Measurements from ENCODE around the gene ROR1.
A peak's percentile ranks its signal among the peaks of the same experiment; 100 is the strongest.
"Not testable (repeated sequence)": the region's sequence is repeated elsewhere in the genome, so short reads cannot be mapped to it uniquely, and the experiment has no call there.

The ROR1 gene

GRCh38 chr1:63822540-63822939, 48.7 kb downstream of the ROR1 start:
- H3K9me3 Mint-ChIP-seq, result peaks cover 7% of the 10 kb centered on the region
- no peaks in the 10 kb centered on the region for H3K27me3 Mint-ChIP-seq (ENCODE audit: low read depth)
- peaks cover 37% of the 10 kb centered on the region for H3K4me1 Mint-ChIP-seq
- H3K27ac Mint-ChIP-seq, result no peak overlapping the region
- H3K4me3 Mint-ChIP-seq, result no peak overlapping the region
- no peak for TF ChIP-seq CTCF (IDR thresholded peaks at IDR 0.05; ENCODE audit: unreplicated experiment in 3 of 3)
- H3K36me3 Mint-ChIP-seq (ENCODE audit: low read depth), result peaks cover 8% of the 10 kb centered on the region

- peaks cover 7% of the 10 kb centered on the region for H3K9me3 Mint-ChIP-seq
- peaks cover 42% of the 10 kb centered on the region for H3K4me1 Mint-ChIP-seq
- H3K27ac Mint-ChIP-seq, result no peak overlapping the region
- TF ChIP-seq CTCF (IDR thresholded peaks at IDR 0.05; ENCODE audit: unreplicated experiment in 3 of 3), result no peak
- no peaks in the 10 kb centered on the region for H3K27me3 Mint-ChIP-seq (ENCODE audit: low read depth)
- peaks cover 11% of the 10 kb centered on the region for H3K36me3 Mint-ChIP-seq (ENCODE audit: low read depth)
- no peak overlapping the region for H3K4me3 Mint-ChIP-seq
Measured at GRCh38 chr1:63824451-63824850, 50.6 kb downstream of the ROR1 start.

GRCh38 chr1:63825111-63825510, 51.3 kb downstream of the ROR1 start:
- H3K4me1 Mint-ChIP-seq, result peaks cover 48% of the 10 kb centered on the region
- no peak for TF ChIP-seq CTCF (IDR thresholded peaks at IDR 0.05; ENCODE audit: unreplicated experiment in 3 of 3)
- peaks cover 13% of the 10 kb centered on the region for H3K36me3 Mint-ChIP-seq (ENCODE audit: low read depth)
- no peak overlapping the region for H3K4me3 Mint-ChIP-seq
- peaks cover 7% of the 10 kb centered on the region for H3K9me3 Mint-ChIP-seq
- no peak overlapping the region for H3K27ac Mint-ChIP-seq
- no peaks in the 10 kb centered on the region for H3K27me3 Mint-ChIP-seq (ENCODE audit: low read depth)

- not testable (repeated sequence) for H3K27me3 Mint-ChIP-seq (ENCODE audit: low read depth); H3K9me3 Mint-ChIP-seq; H3K27ac Mint-ChIP-seq; H3K4me3 Mint-ChIP-seq
- H3K4me1 Mint-ChIP-seq, result peaks cover 40% of the 10 kb centered on the region
- H3K36me3 Mint-ChIP-seq (ENCODE audit: low read depth), result peaks cover 13% of the 10 kb centered on the region
Measured at GRCh38 chr1:63826246-63826861, 52.5 kb downstream of the ROR1 start.

GRCh38 chr1:63827411-63828321, 53.8 kb downstream of the ROR1 start:
- Mint-ChIP-seq H3K27ac (peak overlapping the region in 2 of 3 experiments; percentile 32 to 38), H3K27me3 (ENCODE audit: low read depth) (no peaks in the 10 kb centered on the region), H3K4me3 (no peak overlapping the region), H3K36me3 (ENCODE audit: low read depth) (peaks cover 13% of the 10 kb centered on the region), H3K4me1 (peaks cover 41% of the 10 kb centered on the region), H3K9me3 (peaks cover 7% of the 10 kb centered on the region)
- TF ChIP-seq CTCF (IDR thresholded peaks at IDR 0.05; ENCODE audit: unreplicated experiment in 3 of 3), result no peak

- H3K27ac Mint-ChIP-seq, result peak overlapping the region in 2 of 3 experiments; percentile 32
- peaks cover 7% of the 10 kb centered on the region for H3K9me3 Mint-ChIP-seq
- no peak overlapping the region for H3K4me3 Mint-ChIP-seq
- peaks cover 49% of the 10 kb centered on the region for H3K4me1 Mint-ChIP-seq
- peaks cover 13% of the 10 kb centered on the region for H3K36me3 Mint-ChIP-seq (ENCODE audit: low read depth)
- H3K27me3 Mint-ChIP-seq (ENCODE audit: low read depth), result no peaks in the 10 kb centered on the region
- no peak for TF ChIP-seq CTCF (IDR thresholded peaks at IDR 0.05; ENCODE audit: unreplicated experiment in 3 of 3)
Measured at GRCh38 chr1:63828322-63829044, 54.7 kb downstream of the ROR1 start.
